HG03442 (cell line): ENCODE results near the gene PHLPP1.

Experiments
- ATAC-seq: cut with Tn5 transposase; IDR thresholded peaks from one replicate; pipeline ENCODE4 v1.9.1; 2021; ENCODE audit warnings: mild to moderate bottlenecking, moderate library complexity; ENCODE audit not compliant: unreplicated experiment

The PHLPP1 gene

DNA sequence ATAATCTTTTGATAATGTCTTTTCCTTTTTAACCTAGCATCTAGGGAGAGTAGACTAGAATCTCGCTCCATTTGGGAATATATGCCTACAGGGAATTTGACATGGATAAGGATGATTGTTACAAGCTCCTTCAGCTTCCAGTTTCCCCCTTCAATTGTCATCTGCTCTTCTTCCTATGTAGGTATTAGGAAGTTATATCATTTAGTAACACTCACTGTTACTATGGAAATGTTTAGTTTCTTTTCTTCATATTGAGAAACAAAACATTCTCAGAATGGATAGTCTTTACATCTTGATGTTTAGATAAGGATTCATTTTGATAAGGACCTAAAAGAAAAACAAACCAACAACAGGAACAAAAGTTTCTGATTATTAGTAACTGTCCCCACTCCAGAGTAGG lies 127.6 kb downstream of the PHLPP1 start:
- no peak for ATAC-seq

DNA sequence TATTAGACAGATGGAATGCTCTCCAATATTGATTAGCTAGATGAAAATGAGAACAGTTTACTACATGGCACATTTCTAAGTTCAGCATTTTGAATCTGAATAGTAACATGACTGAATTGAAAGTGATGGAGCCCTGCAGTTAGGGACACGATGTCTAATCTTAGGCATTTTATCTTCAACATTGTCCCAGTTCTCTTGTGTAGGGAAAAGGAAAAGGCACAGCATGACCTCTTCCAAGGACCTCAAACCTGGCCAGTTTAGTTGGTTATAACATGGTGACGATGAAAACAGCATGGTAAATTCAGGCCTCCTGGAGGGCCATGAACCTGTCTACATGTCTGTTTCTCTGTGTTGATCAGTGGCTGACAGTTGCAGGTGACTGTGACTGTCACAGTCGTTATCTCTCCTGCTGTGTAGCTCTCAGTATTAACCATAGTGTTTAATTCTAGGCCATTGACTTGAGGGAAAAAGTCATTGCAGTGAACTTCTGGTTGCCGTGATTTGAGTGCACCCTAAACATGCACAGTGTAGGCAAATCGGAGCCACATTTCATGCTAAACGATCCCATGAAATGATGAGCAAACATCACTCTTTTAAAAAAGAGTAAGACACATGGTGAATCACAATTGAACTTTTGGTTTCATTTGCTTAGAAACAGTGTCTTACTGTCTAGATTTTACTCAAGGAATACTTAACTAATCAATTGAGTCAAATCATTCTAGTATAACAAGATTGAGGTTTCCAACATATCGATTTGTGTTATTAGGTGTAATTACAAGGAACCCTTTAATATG lies 129.7 kb downstream of the PHLPP1 start:
- peak; percentile 65 for ATAC-seq

DNA sequence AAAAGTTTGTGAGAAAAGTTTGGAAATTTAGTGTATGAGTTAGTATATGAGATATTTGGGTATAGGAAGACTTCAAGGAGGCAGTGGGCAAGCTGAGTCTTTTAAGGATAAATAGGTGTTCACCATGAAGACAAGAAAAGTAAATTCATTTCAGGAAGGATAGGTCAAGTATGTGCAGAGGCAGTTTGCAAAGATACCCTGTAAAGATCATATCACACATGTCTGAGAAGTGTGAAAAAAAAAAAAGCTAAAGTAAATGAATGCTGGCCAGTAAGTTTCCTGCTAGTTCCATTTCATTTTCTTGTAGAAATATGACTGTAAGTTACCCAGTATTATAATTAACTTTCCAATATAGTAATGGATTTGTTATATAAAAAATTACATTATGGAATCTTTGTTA lies 131.0 kb downstream of the PHLPP1 start:
- ATAC-seq, result no peak

DNA sequence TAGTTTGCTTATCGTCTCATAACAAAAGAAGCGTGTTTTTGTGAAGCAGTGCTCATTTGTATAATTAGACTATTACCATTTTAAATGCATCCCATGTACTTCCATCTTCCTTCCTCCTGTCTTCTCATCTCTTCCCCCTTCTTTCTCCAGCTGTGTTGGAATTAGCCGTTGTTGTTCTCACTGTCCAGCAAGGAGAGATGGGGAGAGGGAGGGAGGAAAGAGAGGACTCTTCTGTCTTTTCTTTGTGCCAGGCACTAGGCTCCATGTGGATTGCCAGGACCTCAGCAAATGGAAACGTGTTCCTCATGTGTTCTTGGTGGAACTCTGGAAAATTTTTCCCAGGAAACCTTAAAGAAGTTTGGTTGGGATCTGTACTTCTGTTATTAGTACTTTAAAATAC lies 131.7 kb downstream of the PHLPP1 start:
- no peak for ATAC-seq

DNA sequence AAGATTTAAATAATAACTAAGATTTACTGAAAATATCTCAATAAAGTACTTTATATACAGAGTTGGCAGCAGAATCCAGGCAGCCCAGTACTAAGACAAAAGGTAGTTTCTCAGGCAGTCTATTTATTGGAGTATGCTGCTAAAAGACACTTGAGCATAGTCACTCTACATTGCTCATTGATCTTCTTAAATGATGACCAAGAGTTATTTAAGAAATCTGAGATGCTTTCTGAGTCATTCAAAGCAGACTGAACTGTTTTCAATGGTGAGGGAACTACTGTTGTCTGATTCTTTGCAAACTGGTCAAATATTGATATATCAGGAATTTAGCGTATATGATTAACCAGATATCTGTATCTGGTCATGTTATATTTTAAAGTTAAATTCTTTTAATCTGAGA lies 133.6 kb downstream of the PHLPP1 start:
- no peak for ATAC-seq

DNA sequence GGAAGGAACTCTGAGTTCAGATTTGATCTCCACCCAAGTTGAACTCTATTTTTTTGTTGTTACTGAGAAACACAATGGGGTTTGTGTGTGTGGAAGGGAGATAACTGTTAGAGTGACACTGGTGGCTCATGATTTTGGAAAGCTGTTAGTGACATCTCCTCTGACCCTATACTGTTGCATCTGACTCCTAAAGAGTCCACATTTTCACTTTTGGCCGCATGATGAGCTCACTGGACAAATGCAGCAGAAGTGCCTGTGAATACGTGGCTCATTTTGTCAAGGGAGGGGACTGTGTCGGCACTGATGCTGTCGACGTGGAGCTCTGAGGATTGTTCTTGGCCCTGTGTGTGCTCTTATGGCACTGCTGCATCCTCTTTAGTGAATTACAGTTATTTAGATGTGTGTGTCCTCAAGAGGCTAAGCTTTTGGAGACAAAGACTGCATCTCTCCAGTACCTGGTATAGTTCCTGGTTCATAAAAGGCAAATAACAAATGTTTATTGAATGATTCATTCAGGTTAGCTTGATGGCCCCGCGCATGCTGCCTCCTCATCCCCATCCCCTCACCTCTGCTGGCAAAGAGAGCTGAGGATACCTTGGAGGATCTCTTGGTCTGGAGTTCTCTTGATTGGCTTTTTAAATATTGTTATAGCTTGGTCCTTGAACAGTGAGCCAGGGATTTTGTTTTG lies 135.4 kb downstream of the PHLPP1 start:
- ATAC-seq, result no peak

DNA sequence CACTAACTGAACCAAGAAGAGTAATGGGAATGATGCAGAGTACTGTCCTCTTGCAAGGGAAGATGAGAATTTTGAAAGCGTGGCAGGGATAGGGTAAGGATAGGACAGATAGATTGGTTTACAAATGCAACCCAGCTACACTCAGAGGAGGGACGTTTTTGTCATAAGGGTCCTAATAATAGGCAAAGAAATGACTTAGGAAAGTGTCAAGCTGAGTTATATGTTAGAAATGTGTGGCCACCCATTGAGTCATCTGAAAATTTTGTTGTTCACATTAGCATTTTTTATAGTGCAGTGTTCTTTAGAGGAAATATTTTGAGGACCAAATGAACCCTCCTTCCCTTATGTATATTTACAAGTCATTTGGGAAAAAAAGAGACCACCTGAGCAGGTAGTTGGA lies 137.5 kb downstream of the PHLPP1 start:
- ATAC-seq, result no peak

DNA sequence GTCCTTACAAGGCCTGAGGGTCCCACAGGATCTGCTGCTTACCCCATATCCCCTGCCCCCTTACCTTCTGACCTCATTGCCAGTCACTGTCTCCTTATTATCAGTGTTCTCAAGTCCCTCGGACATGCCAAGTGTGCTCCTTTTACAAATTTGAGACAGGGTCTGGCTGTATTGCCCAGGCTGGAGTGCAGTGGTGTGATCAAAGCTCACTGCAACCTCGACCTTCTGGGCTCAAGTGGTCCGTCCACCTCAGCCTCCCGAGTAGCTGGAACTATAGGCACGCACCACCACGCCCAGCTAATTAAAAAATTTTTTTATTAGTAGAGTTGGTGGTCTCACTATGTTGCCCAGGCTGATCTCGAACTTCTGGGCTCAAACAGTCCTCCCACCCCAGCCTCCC lies 141.0 kb downstream of the PHLPP1 start:
- no peak for ATAC-seq

DNA sequence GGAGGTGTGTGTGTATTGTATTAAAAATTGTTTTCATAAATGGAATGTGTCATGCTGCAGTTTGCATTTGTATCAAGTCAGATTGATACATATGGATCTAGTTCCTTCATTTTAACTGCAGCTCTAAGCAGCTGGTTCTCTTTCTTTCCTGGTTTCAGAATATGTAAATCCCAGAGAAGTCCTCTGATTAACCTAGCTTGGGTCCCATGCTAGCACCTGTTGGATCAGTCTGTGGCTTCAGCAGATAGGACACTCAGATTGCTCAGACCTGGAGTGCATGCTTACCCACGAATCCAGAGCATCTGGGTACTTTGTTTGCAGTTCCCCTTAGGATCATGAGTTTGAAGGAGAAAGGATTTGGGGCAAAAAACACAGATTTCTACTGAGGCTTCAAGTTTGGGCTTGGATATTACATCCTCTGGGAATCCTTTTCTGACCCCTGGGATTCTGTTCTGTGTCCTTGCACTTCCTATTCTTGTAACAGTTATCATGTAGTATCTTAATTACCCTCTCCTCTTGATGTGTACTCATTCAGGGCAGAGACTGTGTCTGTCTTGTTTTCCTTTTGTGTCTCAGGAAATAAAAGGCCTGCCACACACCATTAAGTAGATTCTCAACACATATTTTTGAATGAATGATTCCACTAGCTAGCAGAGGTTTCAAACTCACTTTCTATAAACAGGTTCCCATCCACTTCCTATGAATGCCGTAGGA lies 142.1 kb downstream of the PHLPP1 start:
- ATAC-seq, result no peak

DNA sequence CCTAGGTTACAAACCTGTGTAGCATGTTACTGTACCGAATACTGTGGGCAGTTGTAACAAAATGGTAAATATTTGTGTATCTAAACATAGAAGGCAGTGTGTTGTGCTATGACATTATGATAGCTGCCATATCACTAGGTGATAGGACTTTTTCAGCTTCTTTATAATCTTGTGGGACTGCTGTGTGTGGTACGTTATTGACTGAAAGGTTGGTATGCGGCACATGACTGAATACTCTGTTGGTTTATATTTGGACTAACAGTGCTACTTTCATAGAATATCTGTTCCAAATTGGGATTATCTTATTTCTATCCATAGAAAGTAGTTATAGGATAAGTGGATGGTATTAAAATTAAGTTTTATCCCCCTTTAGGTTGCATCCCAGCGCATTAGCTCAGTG lies 144.7 kb downstream of the PHLPP1 start:
- no peak for ATAC-seq

DNA sequence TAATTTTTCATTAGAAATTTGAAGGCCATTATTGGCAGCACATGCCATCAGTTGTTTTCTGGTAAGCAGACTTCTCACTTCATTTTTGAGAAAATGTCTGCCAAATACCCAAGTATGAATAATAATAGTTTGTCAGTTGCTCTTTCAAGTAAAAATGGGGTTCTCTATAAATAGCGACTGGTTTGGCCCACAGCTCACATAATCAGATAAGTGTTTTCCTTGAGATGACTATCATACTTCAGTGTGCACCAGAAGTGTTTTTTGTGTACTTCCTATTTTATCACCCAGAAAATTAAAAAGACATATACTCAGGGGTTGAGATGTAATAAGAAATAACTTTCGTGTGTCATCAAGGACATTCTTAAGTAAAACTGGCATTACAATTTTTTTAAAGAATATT lies 147.1 kb downstream of the PHLPP1 start:
- no peak for ATAC-seq

DNA sequence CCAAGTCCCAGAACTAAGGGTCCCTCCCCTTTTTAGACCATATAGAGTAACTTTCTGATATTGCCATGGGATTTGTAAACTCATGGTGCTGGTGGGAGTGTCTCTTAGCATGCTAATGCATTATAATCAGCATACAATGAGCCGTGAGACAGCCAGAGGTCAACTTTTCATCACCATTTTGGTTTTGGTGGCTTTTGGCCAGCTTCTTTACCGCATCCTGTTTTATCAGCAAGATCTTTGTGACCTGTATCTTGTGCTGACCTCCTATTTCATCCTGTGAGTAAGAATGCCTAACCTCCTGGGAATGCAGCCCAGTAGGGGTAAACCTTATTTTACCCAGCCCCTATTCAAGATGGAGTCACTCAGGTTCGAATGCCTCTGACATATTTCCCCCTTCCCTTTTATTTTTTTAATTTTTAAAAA lies 148.2 kb downstream of the PHLPP1 start:
- no peak for ATAC-seq

DNA sequence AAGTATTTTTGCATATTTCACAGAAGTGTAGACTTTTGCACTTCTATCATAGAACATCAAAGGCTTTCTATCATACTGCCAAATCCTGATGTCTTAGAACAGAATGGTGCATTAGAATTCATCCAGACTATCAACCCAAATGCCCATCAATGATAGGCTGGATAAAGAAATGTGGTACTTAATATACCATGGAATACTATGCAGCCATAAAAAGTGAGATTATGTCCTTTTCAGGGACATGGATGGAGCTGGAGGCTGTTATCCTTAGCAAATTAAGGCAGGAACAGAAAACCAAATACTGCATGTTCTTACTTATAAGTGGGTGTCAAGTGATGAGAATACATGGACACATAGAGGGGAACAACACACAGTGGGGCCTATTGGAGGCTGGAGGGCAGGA lies 150.2 kb downstream of the PHLPP1 start:
- ATAC-seq, result no peak

DNA sequence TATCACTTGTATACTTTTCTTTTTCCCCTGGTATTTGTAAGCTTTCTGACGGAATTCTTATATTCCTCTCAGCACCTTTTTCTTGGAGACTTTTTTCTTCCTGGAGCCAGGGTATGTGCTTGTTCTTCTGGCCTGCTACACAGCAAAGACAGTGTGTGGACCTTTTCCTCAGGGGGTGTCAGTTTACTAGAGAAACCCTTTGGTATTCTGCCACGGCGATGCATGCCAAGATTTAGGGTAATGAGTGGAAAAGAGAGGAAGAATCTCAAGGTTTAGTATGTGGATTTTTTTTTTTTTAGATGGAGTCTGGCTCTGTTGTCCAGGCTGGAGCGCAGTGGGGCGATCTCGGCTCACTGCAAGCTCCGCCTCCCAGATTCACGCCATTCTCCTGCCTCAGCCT lies 152.2 kb downstream of the PHLPP1 start:
- no peak for ATAC-seq

DNA sequence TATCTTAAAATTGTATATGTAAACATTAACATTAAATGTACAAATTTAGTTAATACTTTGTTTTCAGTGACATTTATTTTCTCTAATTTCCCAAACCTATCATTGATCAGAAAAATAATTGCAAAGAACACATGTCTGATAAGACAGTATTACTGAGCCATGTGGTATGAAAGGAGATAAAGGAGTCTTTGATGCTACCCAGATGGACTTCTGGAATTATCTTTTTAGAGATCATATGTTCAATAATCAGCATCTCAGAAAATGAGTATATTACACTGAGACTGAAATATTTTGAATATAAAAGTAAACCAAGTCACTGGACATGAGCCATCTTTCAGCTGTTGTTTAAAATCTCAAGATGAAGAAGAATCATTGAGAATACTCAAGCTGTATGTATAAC lies 153.3 kb downstream of the PHLPP1 start:
- no peak for ATAC-seq

DNA sequence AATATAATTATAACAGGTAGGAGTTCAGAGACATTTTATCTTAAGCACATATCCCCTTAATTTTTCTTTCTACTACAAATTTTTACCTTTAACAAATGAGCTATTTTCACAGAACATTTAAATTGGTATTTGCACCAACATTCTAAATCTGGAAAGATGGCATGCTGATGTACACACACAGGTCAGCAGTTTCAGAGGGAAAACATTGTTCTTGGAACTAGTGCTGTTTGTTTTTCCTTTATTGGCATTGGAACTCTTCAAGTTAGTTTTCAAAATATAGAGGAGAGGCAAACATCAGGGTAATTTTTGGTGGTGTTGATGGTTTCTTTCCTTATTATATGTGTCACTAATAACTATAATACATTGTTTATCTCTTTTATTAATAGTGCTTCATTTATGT lies 155.3 kb downstream of the PHLPP1 start:
- no peak for ATAC-seq

DNA sequence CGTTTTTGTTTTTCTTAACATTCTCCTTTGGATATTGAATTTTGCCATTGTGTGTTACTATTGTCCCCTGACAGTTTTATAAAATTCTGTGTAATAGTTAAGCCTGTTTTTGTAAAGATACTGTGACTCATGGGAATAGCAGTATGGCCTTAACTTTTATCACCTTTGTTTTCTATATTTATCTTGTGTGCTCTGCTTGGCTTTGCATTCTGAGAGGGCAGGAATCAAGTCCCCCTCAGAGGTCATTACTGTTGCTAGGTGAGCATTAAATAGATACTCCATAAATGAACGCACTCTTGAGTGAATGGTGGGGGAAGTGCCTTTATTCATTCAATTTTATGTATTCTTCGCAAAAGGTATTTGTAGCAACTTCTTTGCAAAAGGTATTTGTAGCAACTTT lies 160.0 kb downstream of the PHLPP1 start:
- no peak for ATAC-seq

DNA sequence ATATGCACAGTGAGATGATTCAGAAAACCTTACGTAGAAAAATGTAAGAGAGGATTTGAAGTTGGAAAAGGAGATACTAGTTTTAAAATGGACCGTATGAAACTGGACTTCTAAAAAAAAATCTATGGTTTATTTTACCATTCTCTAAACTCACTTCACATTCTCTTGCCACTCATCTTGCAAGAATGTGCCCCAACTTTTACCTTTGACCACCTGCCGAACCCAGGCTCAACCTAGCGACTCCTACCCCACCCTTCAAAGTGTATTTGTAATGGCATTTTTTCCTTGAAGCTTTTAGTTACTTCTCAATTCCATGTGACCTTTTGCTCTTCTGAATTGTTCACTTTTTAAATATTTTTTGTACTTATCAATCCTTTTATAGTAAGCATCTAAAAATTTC lies 160.8 kb downstream of the PHLPP1 start:
- ATAC-seq, result no peak

DNA sequence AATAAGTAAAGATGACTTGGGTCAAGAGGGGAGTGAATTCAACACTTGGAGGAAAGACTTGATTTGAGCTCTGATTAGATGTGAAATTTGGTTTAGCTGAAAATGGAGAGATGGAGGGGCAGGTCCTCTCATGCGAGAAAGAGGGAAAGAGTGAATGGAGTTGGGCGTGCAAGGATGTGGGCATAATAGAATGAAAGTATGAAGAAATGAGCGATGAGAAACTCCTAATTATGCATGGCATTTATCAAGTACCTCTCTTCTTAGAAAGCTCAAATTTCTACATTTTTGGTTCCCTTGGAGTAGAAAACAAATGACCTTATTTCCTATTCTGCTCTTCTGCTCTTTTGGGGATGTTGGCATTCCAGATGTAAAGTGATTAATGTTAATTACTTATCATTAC lies 161.5 kb downstream of the PHLPP1 start:
- no peak for ATAC-seq

DNA sequence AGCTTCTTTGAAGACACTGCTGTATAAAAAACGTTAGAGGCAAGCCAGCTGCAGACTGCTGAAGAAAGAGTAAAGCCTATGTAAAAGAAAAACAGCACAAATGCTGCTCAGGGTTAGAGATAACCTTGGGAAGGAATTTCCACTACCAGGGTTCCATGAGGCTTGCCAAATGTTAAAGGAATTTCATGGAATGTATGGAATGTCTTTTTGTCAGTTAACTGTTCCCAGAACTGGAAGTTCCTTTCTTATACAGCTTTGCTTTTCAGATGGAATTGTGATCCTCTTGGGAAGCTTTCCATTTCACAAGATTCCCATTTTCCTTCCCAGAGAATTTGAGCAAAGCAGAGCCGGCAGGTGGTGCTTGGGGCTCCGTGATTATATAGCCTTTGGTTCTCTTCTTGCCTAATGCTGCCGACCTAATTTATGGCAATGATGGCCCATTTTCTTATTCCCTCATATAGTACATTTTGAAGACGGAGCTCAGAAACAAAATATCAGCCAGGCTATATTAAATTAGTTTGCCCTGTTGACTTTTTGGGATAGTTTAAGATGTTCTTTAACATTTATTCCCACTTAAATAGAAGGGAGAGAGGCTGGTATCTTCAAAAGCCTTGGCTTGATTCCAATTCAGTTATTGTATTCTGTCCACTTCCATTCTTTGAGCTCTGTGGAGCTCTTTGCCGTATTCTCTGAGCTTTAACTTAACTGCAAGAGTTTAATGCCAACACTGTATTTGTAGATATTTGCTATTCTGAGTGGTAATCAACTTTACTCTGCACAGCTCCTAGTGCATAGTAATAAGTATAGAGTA lies 162.3 kb downstream of the PHLPP1 start:
- no peak for ATAC-seq

DNA sequence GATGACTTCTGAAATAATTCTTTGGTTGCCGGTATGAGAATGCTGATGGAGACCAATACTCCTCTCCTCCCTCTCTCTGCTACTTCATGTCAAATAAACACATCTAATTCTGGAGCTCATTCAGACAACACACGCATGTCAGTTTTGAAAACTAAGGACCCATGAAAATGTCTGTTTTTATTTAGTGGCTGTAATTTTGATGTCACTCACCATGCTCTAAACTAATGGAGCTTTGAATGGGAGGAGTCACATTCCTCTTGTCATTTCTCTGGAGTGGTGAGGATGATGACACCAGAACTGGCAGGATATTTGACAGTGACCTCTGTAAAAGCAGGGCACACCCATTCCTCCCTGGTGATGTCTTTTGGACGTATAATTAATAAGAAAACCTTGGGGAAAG lies 163.0 kb downstream of the PHLPP1 start:
- ATAC-seq, result no peak
